K562 (cell line): ENCODE results near the gene ANKRD13B. TPM values are rescaled to one million over a fixed set of nuclear protein-coding genes. Genes with fewer than 3 reads are reported as not detected.

ENCODE experiments used
- CEBPB ChIP-seq: fragments of 450-650 bp; IDR thresholded peaks from 2 replicates; pipeline ENCODE4 v1.6.1; 2016; ENCODE audit warnings: missing genetic modification characterization, missing compliant biosample characterization
- GTF2E2 ChIP-seq: fragments of 200-800 bp; sonication (Bioruptor generic); IDR thresholded peaks from 2 replicates; pipeline ENCODE4 v1.6.1; 2016; ENCODE audit warnings: missing genetic modification characterization, missing compliant biosample characterization
- HNRNPK ChIP-seq: fragments of 200-400 bp; formaldehyde crosslinking; IDR thresholded peaks from one replicate; pipeline ENCODE4 v1.6.1; 2018; ENCODE audit warnings: mild to moderate bottlenecking, low read depth, low read length; ENCODE audit not compliant: poor library complexity, severe bottlenecking
- KLF6 ChIP-seq: fragments of 250-450 bp; sonication (Bioruptor Pico); IDR thresholded peaks from 2 replicates; pipeline ENCODE4 v1.4.0; 2020; ENCODE audit warnings: mild to moderate bottlenecking, moderate library complexity, borderline replicate concordance
- NFXL1 ChIP-seq: fragments of 450-650 bp; formaldehyde crosslinking; IDR thresholded peaks from 2 replicates; pipeline ENCODE4 v1.4.0; 2021; ENCODE audit warnings: mild to moderate bottlenecking
- ZNF561 ChIP-seq: fragments of 450-650 bp; formaldehyde crosslinking; conservative IDR thresholded peaks from 2 replicates; pipeline ENCODE4 v1.4.0; 2020; ENCODE audit warnings: mild to moderate bottlenecking, moderate library complexity
- polyA plus RNA-seq, 8 experiments: library from polyadenylated mRNA; depleted of rRNA in 4 of 8; stranded (reverse) in 5 of 8; unstranded in 3 of 8; fragments of >200 nt; fragmentation: Nextera tagmentation in 2 of 8; fragmentation: Illumina TruSeq in 1 of 8; extraction: Ambion mirVana in 2 of 8; extraction: Trizol in 1 of 8; gene quantifications; 2 replicates each; pipeline versions ENCODE4 v1.2.1 to v1.2.3, GENCODE V29; 2011 to 2014; ENCODE audit warnings: inconsistent platforms in 1 of 8, missing spikeins in 1 of 8
- total RNA-seq, 7 experiments: library from RNA; depleted of rRNA in 6 of 7; stranded (reverse); fragments of >200 nt in 6 of 7; fragmentation: Illumina TruSeq in 2 of 7; extraction: Trizol in 2 of 7; gene quantifications; 2 replicates each; pipeline versions ENCODE4 v1.2.1 to v1.2.3, GENCODE V29; 2011 to 2021; ENCODE audit warnings: low replicate concordance in 1 of 7
- TF ChIP-seq, protein P1 (sequence below): fragments of 200-600 bp; sonication (generic); IDR thresholded peaks from one replicate; pipeline ENCODE4 v1.6.1; 2012; ENCODE audit warnings: mild to moderate bottlenecking, low read depth, low read length, inconsistent platforms
- TF ChIP-seq, protein P2 (sequence below): sonication (generic); formaldehyde crosslinking; IDR thresholded peaks from 2 replicates; pipeline ENCODE4 v1.8.1; 2023; ENCODE audit warnings: mild to moderate bottlenecking, missing genetic modification reagents
- TF ChIP-seq, protein P3 (sequence below): sonication (generic); formaldehyde crosslinking; IDR thresholded peaks from 2 replicates; pipeline ENCODE4 v1.8.1; 2023; ENCODE audit warnings: mild to moderate bottlenecking, missing genetic modification reagents
- TF ChIP-seq, protein P4 (sequence below): conservative IDR thresholded peaks from 2 replicates; pipeline ENCODE4 v1.6.1; 2011; ENCODE audit warnings: low read depth, mild to moderate bottlenecking, low read length; ENCODE audit not compliant: control insufficient read depth

The ANKRD13B gene
- total and polyA plus RNA-seq, 9 of the 15 experiments (the other 6 are each of a cell fraction or from before 2014, with no cell fraction given): 0.15 to 28.1 (median 4.6) TPM

DNA sequence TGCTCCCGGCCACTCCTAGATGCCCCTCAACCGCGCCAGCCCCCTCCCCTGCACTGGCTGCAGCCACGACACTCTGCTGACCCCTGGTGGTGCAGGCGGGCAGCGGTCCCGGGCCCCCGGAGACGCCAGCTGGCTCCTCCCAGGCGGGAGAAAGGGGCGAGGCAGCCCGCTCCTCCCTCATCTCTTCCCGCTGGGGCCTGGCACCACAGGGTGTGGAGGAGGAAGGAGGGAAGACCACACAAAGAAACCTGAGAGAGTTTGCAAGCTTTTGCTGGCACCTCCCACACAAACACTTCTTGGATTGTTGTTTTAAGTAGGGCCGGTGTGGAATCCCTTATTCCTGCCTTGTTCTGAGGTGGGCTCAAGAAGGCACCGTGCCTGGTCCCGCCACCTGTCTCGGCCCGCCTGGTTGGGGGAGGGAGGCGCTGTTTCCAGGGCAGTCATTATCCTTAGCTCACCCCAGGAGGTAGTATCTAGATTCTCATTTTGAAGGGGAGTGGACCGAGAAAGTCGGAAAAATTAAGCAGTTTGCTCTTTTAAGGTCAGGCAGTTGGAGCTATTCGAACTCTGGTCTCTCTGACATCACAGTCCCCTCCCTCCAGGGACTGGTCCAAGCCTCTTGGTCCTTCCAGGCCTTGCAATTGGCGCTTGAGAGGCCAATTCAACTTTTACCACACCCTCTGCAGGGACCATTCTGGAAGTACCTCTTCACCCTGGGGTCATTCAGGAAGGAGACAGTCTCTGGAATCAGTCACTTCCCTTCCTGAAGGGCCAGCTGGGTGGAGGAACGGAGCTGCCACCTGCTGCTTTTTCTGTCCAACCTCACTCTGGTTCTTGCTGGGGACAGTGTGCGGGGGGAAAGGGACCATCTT lies 959 bp upstream of the ANKRD13B start (continued):
- TF ChIP-seq, protein P1, sequence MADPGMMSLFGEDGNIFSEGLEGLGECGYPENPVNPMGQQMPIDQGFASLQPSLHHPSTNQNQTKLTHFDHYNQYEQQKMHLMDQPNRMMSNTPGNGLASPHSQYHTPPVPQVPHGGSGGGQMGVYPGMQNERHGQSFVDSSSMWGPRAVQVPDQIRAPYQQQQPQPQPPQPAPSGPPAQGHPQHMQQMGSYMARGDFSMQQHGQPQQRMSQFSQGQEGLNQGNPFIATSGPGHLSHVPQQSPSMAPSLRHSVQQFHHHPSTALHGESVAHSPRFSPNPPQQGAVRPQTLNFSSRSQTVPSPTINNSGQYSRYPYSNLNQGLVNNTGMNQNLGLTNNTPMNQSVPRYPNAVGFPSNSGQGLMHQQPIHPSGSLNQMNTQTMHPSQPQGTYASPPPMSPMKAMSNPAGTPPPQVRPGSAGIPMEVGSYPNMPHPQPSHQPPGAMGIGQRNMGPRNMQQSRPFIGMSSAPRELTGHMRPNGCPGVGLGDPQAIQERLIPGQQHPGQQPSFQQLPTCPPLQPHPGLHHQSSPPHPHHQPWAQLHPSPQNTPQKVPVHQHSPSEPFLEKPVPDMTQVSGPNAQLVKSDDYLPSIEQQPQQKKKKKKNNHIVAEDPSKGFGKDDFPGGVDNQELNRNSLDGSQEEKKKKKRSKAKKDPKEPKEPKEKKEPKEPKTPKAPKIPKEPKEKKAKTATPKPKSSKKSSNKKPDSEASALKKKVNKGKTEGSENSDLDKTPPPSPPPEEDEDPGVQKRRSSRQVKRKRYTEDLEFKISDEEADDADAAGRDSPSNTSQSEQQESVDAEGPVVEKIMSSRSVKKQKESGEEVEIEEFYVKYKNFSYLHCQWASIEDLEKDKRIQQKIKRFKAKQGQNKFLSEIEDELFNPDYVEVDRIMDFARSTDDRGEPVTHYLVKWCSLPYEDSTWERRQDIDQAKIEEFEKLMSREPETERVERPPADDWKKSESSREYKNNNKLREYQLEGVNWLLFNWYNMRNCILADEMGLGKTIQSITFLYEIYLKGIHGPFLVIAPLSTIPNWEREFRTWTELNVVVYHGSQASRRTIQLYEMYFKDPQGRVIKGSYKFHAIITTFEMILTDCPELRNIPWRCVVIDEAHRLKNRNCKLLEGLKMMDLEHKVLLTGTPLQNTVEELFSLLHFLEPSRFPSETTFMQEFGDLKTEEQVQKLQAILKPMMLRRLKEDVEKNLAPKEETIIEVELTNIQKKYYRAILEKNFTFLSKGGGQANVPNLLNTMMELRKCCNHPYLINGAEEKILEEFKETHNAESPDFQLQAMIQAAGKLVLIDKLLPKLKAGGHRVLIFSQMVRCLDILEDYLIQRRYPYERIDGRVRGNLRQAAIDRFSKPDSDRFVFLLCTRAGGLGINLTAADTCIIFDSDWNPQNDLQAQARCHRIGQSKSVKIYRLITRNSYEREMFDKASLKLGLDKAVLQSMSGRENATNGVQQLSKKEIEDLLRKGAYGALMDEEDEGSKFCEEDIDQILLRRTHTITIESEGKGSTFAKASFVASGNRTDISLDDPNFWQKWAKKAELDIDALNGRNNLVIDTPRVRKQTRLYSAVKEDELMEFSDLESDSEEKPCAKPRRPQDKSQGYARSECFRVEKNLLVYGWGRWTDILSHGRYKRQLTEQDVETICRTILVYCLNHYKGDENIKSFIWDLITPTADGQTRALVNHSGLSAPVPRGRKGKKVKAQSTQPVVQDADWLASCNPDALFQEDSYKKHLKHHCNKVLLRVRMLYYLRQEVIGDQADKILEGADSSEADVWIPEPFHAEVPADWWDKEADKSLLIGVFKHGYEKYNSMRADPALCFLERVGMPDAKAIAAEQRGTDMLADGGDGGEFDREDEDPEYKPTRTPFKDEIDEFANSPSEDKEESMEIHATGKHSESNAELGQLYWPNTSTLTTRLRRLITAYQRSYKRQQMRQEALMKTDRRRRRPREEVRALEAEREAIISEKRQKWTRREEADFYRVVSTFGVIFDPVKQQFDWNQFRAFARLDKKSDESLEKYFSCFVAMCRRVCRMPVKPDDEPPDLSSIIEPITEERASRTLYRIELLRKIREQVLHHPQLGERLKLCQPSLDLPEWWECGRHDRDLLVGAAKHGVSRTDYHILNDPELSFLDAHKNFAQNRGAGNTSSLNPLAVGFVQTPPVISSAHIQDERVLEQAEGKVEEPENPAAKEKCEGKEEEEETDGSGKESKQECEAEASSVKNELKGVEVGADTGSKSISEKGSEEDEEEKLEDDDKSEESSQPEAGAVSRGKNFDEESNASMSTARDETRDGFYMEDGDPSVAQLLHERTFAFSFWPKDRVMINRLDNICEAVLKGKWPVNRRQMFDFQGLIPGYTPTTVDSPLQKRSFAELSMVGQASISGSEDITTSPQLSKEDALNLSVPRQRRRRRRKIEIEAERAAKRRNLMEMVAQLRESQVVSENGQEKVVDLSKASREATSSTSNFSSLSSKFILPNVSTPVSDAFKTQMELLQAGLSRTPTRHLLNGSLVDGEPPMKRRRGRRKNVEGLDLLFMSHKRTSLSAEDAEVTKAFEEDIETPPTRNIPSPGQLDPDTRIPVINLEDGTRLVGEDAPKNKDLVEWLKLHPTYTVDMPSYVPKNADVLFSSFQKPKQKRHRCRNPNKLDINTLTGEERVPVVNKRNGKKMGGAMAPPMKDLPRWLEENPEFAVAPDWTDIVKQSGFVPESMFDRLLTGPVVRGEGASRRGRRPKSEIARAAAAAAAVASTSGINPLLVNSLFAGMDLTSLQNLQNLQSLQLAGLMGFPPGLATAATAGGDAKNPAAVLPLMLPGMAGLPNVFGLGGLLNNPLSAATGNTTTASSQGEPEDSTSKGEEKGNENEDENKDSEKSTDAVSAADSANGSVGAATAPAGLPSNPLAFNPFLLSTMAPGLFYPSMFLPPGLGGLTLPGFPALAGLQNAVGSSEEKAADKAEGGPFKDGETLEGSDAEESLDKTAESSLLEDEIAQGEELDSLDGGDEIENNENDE: no peak
- no peak for TF ChIP-seq HNRNPK
- TF ChIP-seq GTF2E2 (tag): no peak
- TF ChIP-seq NFXL1: no peak
- TF ChIP-seq ZNF561: no peak
- TF ChIP-seq, protein P2, sequence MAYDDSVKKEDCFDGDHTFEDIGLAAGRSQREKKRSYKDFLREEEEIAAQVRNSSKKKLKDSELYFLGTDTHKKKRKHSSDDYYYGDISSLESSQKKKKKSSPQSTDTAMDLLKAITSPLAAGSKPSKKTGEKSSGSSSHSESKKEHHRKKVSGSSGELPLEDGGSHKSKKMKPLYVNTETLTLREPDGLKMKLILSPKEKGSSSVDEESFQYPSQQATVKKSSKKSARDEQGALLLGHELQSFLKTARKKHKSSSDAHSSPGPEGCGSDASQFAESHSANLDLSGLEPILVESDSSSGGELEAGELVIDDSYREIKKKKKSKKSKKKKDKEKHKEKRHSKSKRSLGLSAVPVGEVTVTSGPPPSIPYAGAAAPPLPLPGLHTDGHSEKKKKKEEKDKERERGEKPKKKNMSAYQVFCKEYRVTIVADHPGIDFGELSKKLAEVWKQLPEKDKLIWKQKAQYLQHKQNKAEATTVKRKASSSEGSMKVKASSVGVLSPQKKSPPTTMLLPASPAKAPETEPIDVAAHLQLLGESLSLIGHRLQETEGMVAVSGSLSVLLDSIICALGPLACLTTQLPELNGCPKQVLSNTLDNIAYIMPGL (CRISPR knock-in tag): 0 out of 2 replicates have a peak, but pooled peaks have one; percentile 24
- TF ChIP-seq, protein P3, sequence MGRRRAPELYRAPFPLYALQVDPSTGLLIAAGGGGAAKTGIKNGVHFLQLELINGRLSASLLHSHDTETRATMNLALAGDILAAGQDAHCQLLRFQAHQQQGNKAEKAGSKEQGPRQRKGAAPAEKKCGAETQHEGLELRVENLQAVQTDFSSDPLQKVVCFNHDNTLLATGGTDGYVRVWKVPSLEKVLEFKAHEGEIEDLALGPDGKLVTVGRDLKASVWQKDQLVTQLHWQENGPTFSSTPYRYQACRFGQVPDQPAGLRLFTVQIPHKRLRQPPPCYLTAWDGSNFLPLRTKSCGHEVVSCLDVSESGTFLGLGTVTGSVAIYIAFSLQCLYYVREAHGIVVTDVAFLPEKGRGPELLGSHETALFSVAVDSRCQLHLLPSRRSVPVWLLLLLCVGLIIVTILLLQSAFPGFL (CRISPR knock-in tag): no peak
- no peak for TF ChIP-seq CEBPB (tag)
- peak; percentile 27; the same call in 1 of the 2 replicates for TF ChIP-seq KLF6 (CRISPR knock-in tag)
- TF ChIP-seq, protein P4, sequence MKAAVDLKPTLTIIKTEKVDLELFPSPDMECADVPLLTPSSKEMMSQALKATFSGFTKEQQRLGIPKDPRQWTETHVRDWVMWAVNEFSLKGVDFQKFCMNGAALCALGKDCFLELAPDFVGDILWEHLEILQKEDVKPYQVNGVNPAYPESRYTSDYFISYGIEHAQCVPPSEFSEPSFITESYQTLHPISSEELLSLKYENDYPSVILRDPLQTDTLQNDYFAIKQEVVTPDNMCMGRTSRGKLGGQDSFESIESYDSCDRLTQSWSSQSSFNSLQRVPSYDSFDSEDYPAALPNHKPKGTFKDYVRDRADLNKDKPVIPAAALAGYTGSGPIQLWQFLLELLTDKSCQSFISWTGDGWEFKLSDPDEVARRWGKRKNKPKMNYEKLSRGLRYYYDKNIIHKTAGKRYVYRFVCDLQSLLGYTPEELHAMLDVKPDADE: peak; percentile 57; the same call in 1 of the 2 replicates
